H9 (cell line): Measurements from ENCODE around the gene CCDC127. TPM values are rescaled to one million over a fixed set of nuclear protein-coding genes. Genes with fewer than 3 reads are reported as not detected.

Experiments
- DNase-seq: peaks from one replicate; pipeline ENCODE4 v3.0.0-alpha.2; 2017
- H2AFZ ChIP-seq: one replicate; pipeline ENCODE4 v1.6.1; 2013; ENCODE audit warnings: mild to moderate bottlenecking, low read length, control low read depth, moderate library complexity
- H2AK5ac ChIP-seq: 2 replicates; pipeline ENCODE4 v1.6.1; 2013; ENCODE audit warnings: low read length, control low read depth, mixed read lengths; ENCODE audit not compliant: insufficient read length
- H2BK120ac ChIP-seq: one replicate; pipeline ENCODE4 v1.6.1; 2013; ENCODE audit warnings: low read depth, mild to moderate bottlenecking, low read length, control low read depth, inconsistent platforms; ENCODE audit not compliant: poor library complexity, severe bottlenecking
- H2BK12ac ChIP-seq: 2 replicates; pipeline ENCODE4 v1.6.1; 2013; ENCODE audit warnings: low read length, control low read depth, mixed read lengths, low read depth; ENCODE audit not compliant: insufficient read length
- H2BK15ac ChIP-seq: 2 replicates; pipeline ENCODE4 v1.6.1; 2013; ENCODE audit warnings: low read depth, low read length, control low read depth
- H2BK20ac ChIP-seq: one replicate; pipeline ENCODE4 v1.6.1; 2013; ENCODE audit warnings: low read depth, mild to moderate bottlenecking, low read length, control low read depth, inconsistent platforms; ENCODE audit not compliant: poor library complexity, severe bottlenecking
- H2BK5ac ChIP-seq: 2 replicates; pipeline ENCODE4 v1.6.1; 2013; ENCODE audit warnings: low read length, control low read depth, mixed read lengths; ENCODE audit not compliant: insufficient read length
- H3K14ac ChIP-seq: 2 replicates; pipeline ENCODE4 v1.6.1; 2013; ENCODE audit warnings: low read length, control low read depth; ENCODE audit not compliant: insufficient read depth
- H3K18ac ChIP-seq: 2 replicates; pipeline ENCODE4 v1.6.1; 2013; ENCODE audit warnings: low read depth, mild to moderate bottlenecking, mixed read lengths, low read length, control low read depth; ENCODE audit not compliant: insufficient read length
- H3K23ac ChIP-seq: 2 replicates; pipeline ENCODE4 v1.6.1; 2013; ENCODE audit warnings: low read length, control low read depth, mixed read lengths, low read depth; ENCODE audit not compliant: insufficient read length
- H3K23me2 ChIP-seq: 2 replicates; pipeline ENCODE4 v1.6.1; 2013; ENCODE audit warnings: low read depth, mild to moderate bottlenecking, mixed read lengths, low read length, control low read depth; ENCODE audit not compliant: insufficient read length, poor library complexity, severe bottlenecking
- H3K27ac ChIP-seq: 2 replicates; pipeline ENCODE4 v1.5.1; 2013; ENCODE audit warnings: low read length, control low read depth, mixed read lengths, low read depth; ENCODE audit not compliant: insufficient read length
- H3K27me3 ChIP-seq: 2 replicates; pipeline ENCODE4 v1.6.1; 2013; ENCODE audit warnings: low read length, control low read depth, inconsistent platforms; ENCODE audit not compliant: insufficient read depth
- H3K4ac ChIP-seq: 2 replicates; pipeline ENCODE4 v1.6.1; 2013; ENCODE audit warnings: low read depth, mild to moderate bottlenecking, control low read depth, inconsistent platforms, low read length, moderate library complexity
- H3K4me1 ChIP-seq: 2 replicates; pipeline ENCODE4 v1.6.1; 2013; ENCODE audit warnings: low read length, control low read depth, inconsistent platforms; ENCODE audit not compliant: insufficient read depth
- H3K4me2 ChIP-seq: 2 replicates; pipeline ENCODE4 v1.6.1; 2013; ENCODE audit warnings: low read length, control low read depth, mixed read lengths; ENCODE audit not compliant: insufficient read length, insufficient read depth
- H3K56ac ChIP-seq: 2 replicates; pipeline ENCODE4 v1.6.1; 2013; ENCODE audit warnings: low read depth, mild to moderate bottlenecking, mixed read lengths, low read length, control low read depth; ENCODE audit not compliant: insufficient read length
- H3K79me1 ChIP-seq: 2 replicates; pipeline ENCODE4 v1.6.1; 2013; ENCODE audit warnings: low read depth, mild to moderate bottlenecking, moderate library complexity, low read length, control low read depth, inconsistent platforms; ENCODE audit not compliant: insufficient read depth, poor library complexity, severe bottlenecking
- H3K79me2 ChIP-seq: 2 replicates; pipeline ENCODE4 v1.6.1; 2013; ENCODE audit warnings: low read length, control low read depth, inconsistent platforms; ENCODE audit not compliant: insufficient read depth
- H3K9ac ChIP-seq: 2 replicates; pipeline ENCODE4 v1.6.1; 2013; ENCODE audit warnings: low read length, control low read depth, mixed read lengths; ENCODE audit not compliant: insufficient read length; ENCODE audit errors: extremely low read depth
- H3K9me3 ChIP-seq: one replicate; pipeline ENCODE4 v1.6.1; 2013; ENCODE audit warnings: low read depth, low read length, inconsistent platforms; ENCODE audit not compliant: control insufficient read depth
- H3T11ph ChIP-seq: one replicate; pipeline ENCODE4 v1.6.1; 2013; ENCODE audit warnings: mild to moderate bottlenecking, low read length, control low read depth, inconsistent platforms
- H4K20me1 ChIP-seq: one replicate; pipeline ENCODE4 v1.6.1; 2013; ENCODE audit not compliant: control insufficient read depth, insufficient read length, insufficient read depth
- H4K5ac ChIP-seq: 2 replicates; pipeline ENCODE4 v1.6.1; 2013; ENCODE audit warnings: low read depth, mild to moderate bottlenecking, mixed read lengths, low read length, control low read depth; ENCODE audit not compliant: insufficient read length
- H4K8ac ChIP-seq: replicated peaks from 2 replicates; pipeline ENCODE4 v1.6.1; 2013; ENCODE audit warnings: low read length, control low read depth, mixed read lengths, low read depth; ENCODE audit not compliant: insufficient read length
- H4K91ac ChIP-seq: 2 replicates; pipeline ENCODE4 v1.6.1; 2013; ENCODE audit warnings: low read depth, mild to moderate bottlenecking, moderate library complexity, mixed read lengths, low read length, control low read depth; ENCODE audit not compliant: insufficient read length
- H3K27ac Mint-ChIP-seq, 3 experiments: 2 replicates in 2 of 3; 3 replicates in 1 of 3; pipeline ENCODE4 v1.8.0; 2020 to 2021; ENCODE audit warnings: mixed read lengths in 3 of 3, mild to moderate bottlenecking in 1 of 3, moderate library complexity in 1 of 3
- H3K27me3 Mint-ChIP-seq: 2 replicates; pipeline ENCODE4 v1.8.0; 2021; ENCODE audit warnings: low read depth, mild to moderate bottlenecking, moderate library complexity, mixed read lengths
- H3K36me3 Mint-ChIP-seq, 3 experiments: 2 replicates in 2 of 3; 3 replicates in 1 of 3; pipeline ENCODE4 v1.8.0; 2020 to 2021; ENCODE audit warnings: low read depth in 3 of 3, mixed read lengths in 3 of 3; ENCODE audit not compliant: insufficient read depth in 1 of 3
- H3K4me1 Mint-ChIP-seq, 2 experiments: 2 replicates each; pipeline ENCODE4 v1.8.0; 2020; ENCODE audit warnings: mixed read lengths in 2 of 2
- H3K4me3 Mint-ChIP-seq, 2 experiments: 2 replicates in 1 of 2; 3 replicates in 1 of 2; pipeline ENCODE4 v1.8.0; 2020 to 2021; ENCODE audit warnings: mild to moderate bottlenecking in 2 of 2, mixed read lengths in 2 of 2, moderate library complexity in 1 of 2
- H3K9me3 Mint-ChIP-seq, 2 experiments: 2 replicates in 1 of 2; 3 replicates in 1 of 2; pipeline ENCODE4 v1.8.0; 2020; ENCODE audit warnings: mild to moderate bottlenecking in 2 of 2, mixed read lengths in 2 of 2, moderate library complexity in 1 of 2
- CTCF ChIP-seq: fragments of 200-600 bp; sonication (generic); conservative IDR thresholded peaks from 3 replicates; pipeline ENCODE4 v1.8.0; 2021; ENCODE audit warnings: antibody characterized with exemption, mild to moderate bottlenecking
- WGBS: extraction: QIAGEN DNeasy Blood & Tissue Kit; methylation state at CpG from one replicate; pipeline ENCODE4 v1.1.7; 2013; ENCODE audit warnings: missing lambda C conversion rate, low lambda C conversion rate, mixed read lengths; ENCODE audit not compliant: insufficient read length; ENCODE audit errors: extremely low coverage; 5-methylcytosine and 5-hydroxymethylcytosine counted together
- total RNA-seq: library from RNA; stranded (reverse); gene quantifications from 2 replicates; pipeline ENCODE4 v1.2.1, GENCODE V29; 2021

The CCDC127 gene
- total RNA-seq, 1 experiment from 2014 or later = 9.0 TPM

GRCh38 chr5:170971-171800 is 46.8 kb downstream of the CCDC127 start:
- H3K14ac ChIP-seq = no peak overlapping the region; the same call in 1 of the 2 replicates
- no peaks in the 10 kb centered on the region for H3K79me2 ChIP-seq
- H2BK15ac ChIP-seq = no peak overlapping the region
- no peaks in the 10 kb centered on the region for H3K4me1 ChIP-seq
- no peak overlapping the region for H4K91ac ChIP-seq
- H2BK5ac ChIP-seq = no peak overlapping the region
- H3K23ac ChIP-seq = no peak overlapping the region
- H2BK120ac ChIP-seq = no peak overlapping the region
- no peak overlapping the region for H3K27ac Mint-ChIP-seq
- no peaks in the 10 kb centered on the region for H3K79me1 ChIP-seq
- DNase-seq = no peak
- no peak overlapping the region for H2BK20ac ChIP-seq
- no CpG with 5 or more reads among the region's 37 CpGs for WGBS
- H3K9me3 ChIP-seq = no peaks in the 10 kb centered on the region
- no peak overlapping the region for H3K4ac ChIP-seq
- H3K4me3 Mint-ChIP-seq = no peak overlapping the region
- H4K5ac ChIP-seq = no peak overlapping the region
- no peak overlapping the region for H3K18ac ChIP-seq
- H3K27me3 ChIP-seq = no peaks in the 10 kb centered on the region
- H3T11ph ChIP-seq = no peak overlapping the region
- H4K8ac ChIP-seq = no peak overlapping the region
- no peak overlapping the region for H3K9ac ChIP-seq
- H3K27ac ChIP-seq = no peak overlapping the region
- H3K4me2 ChIP-seq = no peak overlapping the region
- no peak overlapping the region for H3K56ac ChIP-seq
- H4K20me1 ChIP-seq = no peaks in the 10 kb centered on the region
- no peak overlapping the region for H2AFZ ChIP-seq
- H2BK12ac ChIP-seq = no peak overlapping the region
- peaks cover 0 to 2% of the 10 kb centered on the region in 2 experiments; a peak in 1 of 5 replicates for H3K9me3 Mint-ChIP-seq
- peaks cover 4 to 46% (median 43%) of the 10 kb centered on the region in 3 experiments; a peak in 6 of 7 replicates for H3K36me3 Mint-ChIP-seq
- H3K27me3 Mint-ChIP-seq = no peaks in the 10 kb centered on the region; the same call in 1 of the 2 replicates
- no peaks in the 10 kb centered on the region for H3K23me2 ChIP-seq
- TF ChIP-seq CTCF = no peak
- peaks cover 0 to 5% of the 10 kb centered on the region in 2 experiments; a peak in 1 of 4 replicates for H3K4me1 Mint-ChIP-seq
- no peak overlapping the region for H2AK5ac ChIP-seq
